ENCODE measurements around the gene MCEE.

GRCh38 chr2:71130905-71131244 is 846 bp upstream of the MCEE start:
- TF ChIP-seq POLR2AphosphoS5 (IDR thresholded peaks at IDR 0.05; ENCODE audit: low read depth, low read length), result no peak
- TF ChIP-seq CTCF (IDR thresholded peaks at IDR 0.05), result no peak
- no peak for TF ChIP-seq IRF3 (IDR thresholded peaks at IDR 0.05; ENCODE audit: low read depth, low read length)
- no peak for TF ChIP-seq NRF1 (IDR thresholded peaks at IDR 0.05; ENCODE audit: low read depth, low read length)
- no peak for TF ChIP-seq MAX (IDR thresholded peaks at IDR 0.05; ENCODE audit: low read depth)
- TF ChIP-seq SMC3 (IDR thresholded peaks at IDR 0.05; ENCODE audit: low read depth, low read length), result no peak
- TF ChIP-seq GATA2 (CRISPR knock-in tag; IDR thresholded peaks at IDR 0.05), result no peak
- TF ChIP-seq TEAD4 (IDR thresholded peaks at IDR 0.05; ENCODE audit: borderline replicate concordance, insufficient read depth), result no peak
